GM19238 (cell line): ENCODE data around the gene ATP6V0E1.

Experiments
- DNase-seq: peaks from one replicate; pipeline ENCODE4 v3.0.0; 2011; ENCODE audit warnings: low spot score; ENCODE audit not compliant: insufficient read length

Gene ATP6V0E1

DNA sequence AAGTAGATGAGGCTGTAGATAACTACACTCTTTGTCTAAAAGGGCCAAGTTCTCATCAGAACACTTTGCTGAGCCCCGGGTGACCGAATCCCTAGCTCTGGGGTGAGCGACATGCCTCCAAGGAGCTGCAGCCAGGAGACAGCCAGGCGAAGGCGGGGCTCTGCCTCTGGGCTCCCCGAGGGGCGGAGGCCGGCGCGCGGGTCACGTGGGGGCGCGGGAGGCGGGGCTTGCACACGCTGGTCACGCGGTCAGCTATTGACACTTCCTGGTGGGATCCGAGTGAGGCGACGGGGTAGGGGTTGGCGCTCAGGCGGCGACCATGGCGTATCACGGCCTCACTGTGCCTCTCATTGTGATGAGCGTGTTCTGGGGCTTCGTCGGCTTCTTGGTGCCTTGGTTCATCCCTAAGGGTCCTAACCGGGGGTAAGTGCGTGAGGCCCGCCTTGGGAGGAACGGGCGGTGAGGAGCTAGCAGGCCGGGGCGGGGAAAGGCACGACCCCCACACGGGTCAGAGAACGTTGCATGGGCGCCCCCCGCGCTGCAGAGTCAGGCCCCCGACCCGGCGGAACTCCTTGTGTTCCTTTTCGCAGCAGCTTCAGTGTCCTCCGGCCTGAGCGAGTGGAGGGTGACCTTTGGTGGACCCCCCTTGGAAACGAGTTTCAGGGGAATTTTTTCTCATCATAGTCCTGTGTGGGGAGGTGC lies at the start of gene ATP6V0E1:
Gene ATP6V0E1 (plus strand): TSS at position 230 of the 702 bp plus-strand sequence. CDS start 90 bp downstream, at position 320.
- peak; percentile 90 for DNase-seq

DNA sequence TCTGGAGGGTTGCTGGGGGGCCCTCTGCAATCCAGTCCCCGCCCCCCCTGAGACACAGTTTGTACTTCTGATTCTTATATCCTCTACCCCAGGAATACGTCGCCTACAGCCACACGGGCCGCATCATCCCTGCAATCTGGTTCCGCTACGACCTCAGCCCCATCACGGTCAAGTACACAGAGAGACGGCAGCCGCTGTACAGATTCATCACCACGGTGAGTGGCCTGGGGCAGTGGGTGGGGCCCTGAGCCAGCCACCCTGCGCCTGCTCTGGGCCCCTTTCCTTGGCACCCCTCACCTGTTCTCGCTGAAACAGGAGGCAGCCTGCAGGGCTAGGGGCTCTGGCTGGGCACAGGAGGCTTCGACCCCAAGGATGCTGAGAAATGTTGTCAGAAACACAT lies 48.5 kb upstream of the ATP6V0E1 start:
- DNase-seq: no peak

DNA sequence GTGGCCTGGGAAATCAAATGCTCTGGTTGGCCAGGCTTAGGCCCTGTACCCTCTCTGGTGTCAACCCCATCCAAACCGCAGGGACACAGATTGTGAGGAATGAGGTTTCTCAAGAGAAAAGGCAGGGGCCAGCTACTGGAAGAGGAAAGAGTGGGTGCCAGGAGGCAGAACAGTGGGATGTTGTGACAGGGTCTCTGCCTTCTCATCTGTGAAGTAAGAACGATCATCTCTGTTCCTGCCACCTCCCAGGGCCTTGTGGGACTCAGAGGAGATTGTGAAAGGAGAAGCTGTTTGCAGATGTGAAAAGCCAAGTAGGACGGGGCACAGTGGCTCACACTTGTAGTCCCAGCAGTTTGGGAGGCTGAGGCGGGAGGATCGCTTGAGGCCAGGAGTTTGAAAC lies 47.2 kb upstream of the ATP6V0E1 start:
- DNase-seq: no peak

DNA sequence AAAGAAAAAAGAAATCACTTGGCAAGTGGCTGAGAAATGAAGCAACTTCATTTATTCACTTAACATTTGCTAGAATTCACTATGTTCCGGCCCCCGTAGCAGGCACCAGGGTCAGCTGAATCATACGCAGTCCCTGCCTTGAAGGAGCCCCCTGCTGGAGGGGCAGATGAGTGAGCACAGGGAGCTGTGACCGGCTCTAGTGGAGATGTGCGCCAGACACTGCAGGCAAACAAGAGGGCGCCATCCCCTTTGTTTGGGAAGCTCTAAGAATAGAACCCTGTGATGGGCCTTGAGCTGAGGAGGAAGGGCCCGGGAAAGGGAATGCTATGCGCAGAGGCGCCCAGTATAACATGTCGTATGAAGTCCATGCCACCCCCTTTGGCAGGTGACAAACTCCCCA lies 44.5 kb upstream of the ATP6V0E1 start:
- no peak for DNase-seq

DNA sequence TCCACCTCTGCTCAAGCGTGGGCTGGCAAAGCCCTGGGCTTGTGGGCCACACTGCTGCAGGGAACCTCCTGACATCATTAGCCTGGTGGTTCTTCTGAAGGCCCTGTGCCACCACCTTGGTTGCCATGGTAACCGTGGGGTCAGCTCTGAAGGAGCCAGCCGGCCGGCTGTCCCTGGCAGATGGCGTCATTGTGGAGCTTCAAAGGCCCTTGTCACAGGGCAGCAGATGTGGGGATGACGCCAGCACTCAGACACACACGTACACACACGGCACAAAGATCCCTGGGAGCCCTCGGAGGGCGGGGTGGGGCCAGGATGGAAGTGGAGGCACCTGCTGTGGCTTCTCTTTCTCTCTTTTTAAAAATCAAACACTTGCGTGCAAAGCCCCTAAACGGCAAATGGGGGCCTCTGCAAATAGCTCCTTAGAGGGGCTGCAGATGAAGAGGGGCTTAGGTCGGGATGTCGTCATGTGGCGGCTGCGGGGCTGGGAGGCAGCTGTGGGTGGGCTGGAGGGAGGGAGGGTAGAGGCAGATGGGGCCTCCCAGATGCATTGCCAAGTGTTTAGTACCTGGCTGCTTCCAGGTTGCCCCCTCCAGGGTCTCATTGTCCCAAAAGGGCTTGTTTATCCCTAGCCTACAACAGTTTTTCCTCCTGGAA lies 43.8 kb upstream of the ATP6V0E1 start:
- DNase-seq: no peak

DNA sequence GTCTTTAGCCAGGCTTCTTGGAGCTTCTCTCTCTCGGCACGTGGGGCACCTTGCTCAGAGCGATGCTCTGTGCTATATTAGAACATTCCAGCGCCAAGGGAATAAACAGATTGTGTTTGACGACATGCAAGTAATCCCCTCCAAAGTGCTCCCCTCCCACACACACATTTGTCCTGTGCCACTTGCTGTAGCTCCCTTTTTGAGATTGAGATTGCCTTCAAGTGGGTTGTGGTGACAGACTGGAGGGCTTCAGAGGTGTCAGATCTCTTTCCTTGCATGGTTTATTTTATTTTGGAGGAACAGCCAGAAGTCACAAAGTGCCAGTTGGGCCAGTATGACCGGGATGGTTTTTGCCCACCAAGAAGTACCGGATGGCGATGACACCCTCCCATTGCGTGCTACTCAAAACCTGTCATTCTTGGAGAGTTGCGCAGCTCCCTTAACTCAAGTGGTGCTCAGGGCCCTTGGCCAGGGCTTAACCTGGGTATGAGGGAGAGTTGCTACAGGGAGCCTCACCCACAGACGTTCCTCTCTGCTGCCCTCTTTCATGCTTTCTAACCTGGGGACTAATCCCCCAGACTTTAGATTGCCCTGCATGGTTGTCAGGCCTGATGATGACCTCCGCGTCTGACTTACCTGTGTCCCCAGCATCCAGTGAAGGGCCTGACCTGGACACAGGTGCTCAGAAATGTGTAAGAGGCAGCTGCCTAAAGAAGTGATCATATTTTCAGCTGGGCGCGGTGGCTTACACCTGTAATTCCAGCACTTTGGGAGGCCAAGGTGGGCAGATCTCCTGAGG lies 43.1 kb upstream of the ATP6V0E1 start:
- no peak for DNase-seq

DNA sequence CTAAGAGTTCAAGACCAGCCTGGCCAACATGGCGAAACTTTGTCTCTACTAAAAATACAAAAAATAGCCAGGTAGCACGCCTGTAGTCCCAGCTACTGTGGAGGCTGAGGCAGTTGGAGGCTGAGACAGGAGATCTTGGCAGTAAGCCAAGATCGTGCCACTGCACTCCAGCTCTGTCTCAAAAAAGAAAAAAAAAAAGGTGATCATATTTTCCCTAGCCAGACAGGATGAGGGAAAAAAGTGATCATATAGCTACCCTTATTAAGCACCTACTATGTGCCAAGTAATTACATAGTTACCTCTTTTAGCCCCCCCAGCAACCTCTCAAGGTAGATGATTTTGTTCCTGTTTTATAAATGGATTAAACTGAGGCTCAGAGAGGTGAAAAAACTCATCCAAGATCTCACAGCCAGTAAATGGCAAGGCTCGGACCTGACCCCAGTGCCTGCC lies 42.5 kb upstream of the ATP6V0E1 start:
- no peak for DNase-seq

DNA sequence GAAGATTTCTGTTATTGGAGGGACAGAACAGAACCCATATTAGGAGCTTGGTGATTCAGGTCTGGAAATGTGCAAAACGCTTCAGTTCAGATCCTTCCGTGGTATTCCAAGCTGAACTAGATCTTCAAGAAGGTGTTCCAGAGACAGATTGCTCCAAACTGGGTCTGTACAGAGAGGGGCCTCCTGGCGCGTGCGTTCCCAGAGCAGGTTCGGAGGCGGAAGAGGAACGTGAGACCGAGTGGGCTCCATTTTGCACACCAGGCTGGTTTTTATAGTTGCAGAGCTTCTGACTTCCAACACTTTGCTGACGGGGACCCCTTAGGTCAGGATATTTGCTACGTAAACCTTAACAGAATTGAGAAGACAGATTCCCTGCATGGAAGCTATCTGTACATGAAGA lies 41.0 kb upstream of the ATP6V0E1 start:
- DNase-seq: no peak

DNA sequence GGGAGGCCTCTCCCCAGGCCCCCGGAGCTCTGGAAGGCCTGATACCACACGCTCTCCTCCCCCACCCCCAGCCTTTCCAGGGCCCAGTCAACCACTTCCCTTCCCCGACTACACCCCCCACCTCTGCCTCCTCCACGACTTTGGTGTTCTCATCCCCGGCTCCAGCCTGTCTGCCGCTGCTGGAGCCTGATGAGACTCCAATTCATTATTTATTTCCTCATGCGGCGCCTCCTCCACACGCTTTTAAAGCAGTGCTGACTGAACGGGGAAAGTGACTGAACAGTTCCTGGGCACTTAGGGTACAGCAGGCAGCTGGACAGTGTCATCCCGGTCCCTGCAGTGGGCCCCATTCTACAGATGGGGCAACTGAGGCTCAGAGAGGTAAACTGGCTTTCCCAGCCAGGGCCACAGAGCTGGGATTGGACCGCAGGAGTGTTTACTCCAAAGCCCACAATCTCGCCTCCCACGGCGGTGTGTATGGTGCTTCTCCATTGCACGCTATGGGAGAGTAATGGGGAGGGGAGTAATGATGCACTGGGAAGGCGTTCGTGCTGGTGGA lies 40.2 kb upstream of the ATP6V0E1 start:
- no peak for DNase-seq

DNA sequence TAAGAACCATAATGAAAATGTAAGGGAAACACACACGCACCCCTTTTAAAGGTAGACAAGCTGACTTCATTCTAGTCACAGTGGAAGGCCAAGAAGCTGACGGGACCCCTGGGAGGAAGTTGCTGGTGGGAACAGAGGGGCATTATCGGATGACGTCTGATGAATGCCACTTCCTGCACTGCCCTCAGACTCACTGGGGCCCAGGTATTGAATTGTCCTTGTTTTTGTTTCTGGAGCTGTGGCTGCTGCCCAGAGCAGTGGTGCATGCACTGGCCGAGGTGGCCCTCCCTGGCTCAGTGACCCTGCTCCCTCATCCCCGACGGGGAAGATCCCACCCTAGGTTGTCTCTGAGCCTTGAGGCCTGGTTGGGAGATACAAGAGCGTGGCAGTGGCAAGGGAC lies 39.7 kb upstream of the ATP6V0E1 start:
- no peak for DNase-seq

DNA sequence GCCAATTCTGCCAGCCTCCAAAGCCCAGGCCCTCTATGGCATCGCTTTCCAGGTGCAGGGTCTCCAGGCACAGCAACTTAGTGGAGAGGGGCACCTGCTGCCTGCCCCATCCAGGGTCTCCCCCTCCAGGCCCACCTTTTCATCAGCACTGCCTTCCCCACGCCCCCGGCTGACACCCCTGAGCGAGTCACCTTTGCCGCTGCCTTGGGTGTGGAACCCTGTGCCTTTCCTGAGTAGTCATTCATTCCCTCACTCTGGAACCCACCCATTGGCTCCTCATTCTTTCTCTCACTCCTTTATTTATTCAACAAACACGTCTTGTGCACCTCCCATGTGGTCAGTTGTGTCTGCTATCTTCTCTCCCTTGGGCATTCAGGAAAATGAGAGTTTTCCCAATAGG lies 38.8 kb upstream of the ATP6V0E1 start:
- no peak for DNase-seq

DNA sequence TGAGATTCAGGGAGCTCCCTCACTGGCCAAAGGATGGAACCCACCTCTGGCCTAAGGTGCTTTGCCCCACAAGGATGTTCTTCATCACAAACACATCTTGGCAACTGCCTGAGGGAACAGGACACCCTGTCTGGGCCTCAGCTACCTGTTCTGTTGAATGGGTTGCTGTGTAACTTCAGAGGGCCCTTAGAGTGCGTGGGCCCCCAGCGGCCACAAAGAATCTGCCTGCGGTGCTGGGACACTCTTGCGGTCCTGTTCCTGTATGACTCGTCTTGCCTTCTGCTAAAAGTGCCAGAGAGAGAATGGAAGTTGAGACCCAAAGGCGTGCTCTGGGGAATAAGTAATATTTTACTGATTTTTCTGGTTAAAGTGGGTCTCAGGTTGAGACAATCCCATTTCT lies 38.4 kb upstream of the ATP6V0E1 start:
- DNase-seq: no peak

DNA sequence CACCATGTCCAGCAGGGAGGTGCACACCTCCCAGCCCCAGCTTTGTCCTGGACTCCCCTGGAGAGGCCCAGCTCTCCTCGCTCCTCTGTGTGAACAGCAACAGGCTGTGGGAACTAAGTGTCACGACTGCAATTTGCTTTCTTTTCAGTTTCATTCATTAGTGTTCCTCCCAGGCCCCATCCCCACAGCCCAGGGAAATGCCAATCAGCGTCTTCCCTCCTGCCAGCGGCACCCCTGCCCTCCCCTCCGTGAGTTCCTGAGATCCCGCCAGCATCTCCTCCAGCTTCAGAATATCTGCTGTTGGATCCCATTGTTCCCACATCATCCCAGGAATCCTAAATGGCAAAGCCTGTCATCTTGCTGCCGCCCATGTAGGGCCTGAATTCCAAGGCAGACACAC lies 37.4 kb upstream of the ATP6V0E1 start:
- no peak for DNase-seq

DNA sequence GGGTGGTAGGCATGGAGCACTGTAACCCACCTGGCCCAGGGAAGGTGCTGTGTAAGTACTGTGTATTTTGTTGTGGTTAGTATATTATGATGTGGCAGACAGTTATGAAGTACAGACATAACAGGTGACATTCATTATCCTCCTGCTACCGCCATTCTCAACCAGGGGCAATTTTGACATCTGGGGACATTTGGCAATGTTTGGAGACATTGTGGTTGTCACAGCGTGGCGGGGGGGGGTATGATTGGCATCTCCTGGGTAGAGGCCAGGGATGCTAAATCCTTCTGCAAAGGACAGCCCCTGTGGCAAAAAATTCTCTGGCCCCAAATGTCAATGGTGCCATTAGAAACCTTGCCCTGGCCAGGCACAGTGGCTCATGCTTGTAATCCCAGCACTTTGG lies 34.1 kb upstream of the ATP6V0E1 start:
- DNase-seq: no peak

DNA sequence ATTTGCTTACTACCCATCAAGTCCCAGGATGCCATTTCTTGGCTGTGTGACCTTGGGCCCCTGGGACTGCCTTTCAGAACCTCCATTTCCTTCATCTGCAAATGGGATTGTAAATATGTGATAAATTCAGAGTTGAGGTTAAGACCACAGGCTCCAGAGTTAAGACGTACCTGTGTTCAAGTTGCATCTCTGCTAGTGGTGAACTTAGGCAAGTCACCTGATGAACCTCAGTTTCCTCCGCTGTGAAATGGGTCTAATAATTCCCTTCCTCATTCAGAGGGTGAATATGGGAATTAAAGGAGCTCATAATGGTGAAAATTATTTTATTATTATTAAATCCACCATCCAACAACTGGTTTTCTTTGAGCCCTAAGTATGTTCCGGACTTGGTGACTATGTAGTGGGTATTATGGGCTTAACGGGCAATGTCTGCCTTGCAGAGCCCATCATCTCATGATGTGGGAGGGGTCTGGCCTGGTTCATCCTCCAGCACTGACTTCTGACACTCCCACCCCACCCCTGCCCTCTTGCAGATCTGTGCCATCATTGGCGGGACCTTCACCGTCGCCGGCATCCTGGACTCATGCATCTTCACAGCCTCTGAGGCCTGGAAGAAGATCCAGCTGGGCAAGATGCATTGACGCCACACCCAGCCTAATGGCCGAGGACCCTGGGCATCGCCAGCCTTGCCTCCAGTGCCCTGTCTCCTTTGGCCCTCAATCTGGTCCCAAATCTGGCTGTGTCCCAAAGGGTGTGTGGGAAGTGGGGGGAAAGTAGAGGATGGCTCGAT lies 33.2 kb upstream of the ATP6V0E1 start:
- no peak for DNase-seq

DNA sequence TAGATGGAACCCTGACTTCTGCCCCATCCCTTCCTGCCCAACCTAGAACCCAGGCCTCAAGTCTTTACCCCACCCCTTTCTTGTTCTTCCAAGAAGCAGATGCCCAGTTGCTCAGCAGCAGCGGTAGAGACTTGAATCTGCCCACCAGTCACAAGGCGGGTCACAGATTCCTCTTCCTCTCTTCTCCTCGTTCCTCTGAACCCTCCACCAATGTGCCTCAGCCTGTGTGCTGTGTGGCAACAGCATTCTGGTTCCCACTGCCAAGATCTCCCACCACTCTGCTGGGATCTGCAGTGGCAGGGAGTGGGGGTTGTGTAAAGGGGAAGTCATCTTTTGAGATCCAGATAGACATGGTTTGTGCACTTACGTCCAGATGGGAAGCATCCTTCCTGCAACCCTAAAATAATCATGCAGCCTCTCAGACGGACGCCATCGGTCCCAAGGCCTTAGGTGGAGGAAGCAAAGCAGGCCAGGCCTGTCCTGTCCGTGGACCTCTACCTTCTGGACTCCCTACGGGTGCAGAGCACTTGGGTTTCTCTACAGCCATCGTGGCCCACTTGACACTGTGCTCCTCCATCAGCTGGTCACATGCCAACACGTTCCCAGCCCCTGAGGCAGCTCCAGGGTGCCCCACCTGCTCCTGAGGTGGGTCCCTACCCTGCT lies 32.1 kb upstream of the ATP6V0E1 start:
- no peak for DNase-seq

DNA sequence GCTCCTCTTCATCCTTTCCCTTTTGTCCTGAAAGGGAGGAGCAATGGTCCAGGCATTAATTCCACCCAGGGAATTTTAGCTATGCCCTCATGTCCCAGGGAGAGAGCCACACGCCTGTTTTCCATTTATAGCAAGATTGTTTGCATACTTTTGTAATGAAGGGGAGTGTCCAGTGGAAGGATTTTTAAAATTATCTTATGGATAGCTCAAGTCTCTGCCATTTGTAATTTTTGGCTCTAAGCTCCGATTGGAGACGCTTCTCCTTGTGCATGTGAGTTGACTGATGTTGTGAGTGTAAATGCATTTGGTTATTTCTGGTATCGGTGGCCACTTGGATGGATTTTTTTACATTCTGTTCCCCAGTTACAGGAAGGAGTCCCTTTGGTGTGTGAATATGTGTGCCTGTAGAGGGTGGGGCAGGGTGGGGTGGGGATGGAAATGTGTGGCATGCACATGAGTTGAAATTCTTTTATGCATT lies 31.5 kb upstream of the ATP6V0E1 start:
- DNase-seq: no peak

DNA sequence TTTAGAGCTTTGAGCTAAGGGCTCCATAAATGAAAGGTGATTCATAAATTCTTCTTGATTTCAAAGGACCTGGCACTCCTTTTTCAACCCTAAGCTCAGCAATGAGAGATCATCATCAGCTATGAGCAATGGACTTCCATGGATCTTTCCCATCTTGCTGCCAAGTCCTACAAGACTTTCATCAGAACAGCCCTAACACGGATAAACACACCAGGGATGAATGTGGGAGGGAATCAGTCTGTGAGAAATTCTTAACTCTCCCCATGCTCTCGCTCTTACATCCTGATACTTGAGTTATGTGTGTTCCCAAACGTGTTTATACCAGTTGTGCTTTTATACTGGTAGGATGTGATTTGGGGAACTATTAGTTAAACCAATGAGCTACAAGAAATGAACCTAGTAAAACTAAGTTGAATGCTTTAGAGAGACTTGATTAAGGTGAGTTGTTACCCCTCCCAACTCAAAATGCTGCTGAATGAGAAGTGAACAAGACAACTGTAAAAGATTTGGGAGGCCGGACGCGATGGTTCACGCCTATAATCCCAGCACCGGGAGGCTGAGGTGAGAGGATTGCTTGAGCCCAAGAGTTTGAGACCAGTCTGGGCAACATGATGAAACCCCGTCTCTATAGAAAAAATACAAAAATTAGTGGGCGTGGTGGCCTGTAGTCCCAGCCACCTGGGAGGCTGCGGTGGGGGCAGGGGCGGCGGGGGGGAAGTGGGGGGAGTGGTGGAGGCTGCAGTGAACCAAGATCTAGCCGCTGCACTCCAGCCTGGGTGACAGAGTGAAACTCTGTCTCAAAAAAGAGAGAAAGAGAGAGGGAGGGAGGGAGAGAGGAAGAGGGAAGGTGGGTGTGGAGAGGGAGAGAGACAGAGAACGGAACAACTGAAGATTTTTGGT lies 29.5 kb upstream of the ATP6V0E1 start:
- DNase-seq: no peak

DNA sequence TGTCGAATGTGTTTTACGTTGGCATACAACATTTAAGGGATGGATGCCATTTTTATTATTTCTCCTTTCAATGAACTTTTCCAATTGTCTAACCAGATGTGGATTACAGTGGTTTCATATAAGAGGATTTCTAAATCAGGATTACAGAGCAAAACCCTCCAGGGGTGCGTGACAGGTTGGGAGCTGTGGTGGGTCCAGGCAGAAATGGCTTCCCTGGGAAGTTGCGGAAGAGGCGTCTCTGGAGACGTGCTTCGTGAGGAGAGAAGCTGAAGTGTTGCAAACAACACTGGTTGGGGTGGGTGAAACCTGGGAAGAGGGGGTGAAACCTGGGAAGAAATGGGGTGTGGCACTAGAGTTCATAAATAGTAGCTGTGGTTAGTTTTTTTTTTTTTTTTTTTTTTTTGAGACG lies 28.8 kb upstream of the ATP6V0E1 start:
- no peak for DNase-seq

DNA sequence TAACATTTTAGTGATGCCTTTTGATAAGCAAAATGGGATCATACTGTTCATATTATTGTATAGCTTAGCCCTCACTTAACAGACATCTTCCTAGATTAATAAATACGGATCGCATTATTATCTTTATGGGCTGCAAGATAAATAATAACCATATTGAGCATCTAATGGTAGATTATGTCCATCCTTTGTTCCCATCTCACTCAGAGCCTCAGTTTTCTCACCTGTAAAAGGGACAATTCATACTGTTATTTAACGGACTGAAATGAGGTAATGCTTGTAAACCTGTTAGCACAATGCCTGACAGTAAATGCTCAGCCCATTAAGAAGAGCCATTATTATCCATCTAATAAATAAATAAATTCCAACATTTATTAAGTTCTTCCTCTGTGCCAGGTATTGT lies 27.3 kb upstream of the ATP6V0E1 start:
- DNase-seq: no peak
